ENCODE measurements around the gene GAB2.

DNA sequence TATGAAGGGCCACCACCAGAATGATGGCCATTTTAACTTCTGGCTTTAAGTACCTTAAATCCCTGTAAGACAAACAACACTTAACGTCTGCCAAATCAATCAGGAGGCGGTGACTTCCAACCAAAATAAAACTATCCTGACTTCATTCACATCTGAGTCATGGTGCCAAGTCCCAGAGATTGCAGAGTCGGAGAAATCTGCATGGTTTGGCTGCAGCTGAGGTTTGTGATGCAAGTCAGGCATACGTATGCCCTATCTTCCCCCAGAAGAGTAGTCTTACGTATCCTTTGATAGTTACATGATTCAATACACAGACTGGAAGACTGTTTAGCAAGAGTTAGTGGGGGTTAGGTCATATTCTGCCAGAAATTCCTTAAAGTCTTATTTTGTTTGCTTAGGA is 1.7 kb upstream of the GAB2 start:
- no peak for TF ChIP-seq BCL11A (IDR thresholded peaks at IDR 0.05; ENCODE audit: low read depth, low read length)
- TF ChIP-seq CREB1 (IDR thresholded peaks at IDR 0.05; ENCODE audit: low read depth): no peak
- no peak for TF ChIP-seq SMAD1 (IDR thresholded peaks at IDR 0.05; ENCODE audit: low read depth, partially characterized antibody)
- TF ChIP-seq, protein P1, sequence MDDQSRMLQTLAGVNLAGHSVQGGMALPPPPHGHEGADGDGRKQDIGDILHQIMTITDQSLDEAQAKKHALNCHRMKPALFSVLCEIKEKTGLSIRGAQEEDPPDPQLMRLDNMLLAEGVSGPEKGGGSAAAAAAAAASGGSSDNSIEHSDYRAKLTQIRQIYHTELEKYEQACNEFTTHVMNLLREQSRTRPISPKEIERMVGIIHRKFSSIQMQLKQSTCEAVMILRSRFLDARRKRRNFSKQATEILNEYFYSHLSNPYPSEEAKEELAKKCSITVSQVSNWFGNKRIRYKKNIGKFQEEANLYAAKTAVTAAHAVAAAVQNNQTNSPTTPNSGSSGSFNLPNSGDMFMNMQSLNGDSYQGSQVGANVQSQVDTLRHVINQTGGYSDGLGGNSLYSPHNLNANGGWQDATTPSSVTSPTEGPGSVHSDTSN (IDR thresholded peaks at IDR 0.05; ENCODE audit: insufficient replicate concordance, low read depth, low read length): no peak
- TF ChIP-seq, protein P2, sequence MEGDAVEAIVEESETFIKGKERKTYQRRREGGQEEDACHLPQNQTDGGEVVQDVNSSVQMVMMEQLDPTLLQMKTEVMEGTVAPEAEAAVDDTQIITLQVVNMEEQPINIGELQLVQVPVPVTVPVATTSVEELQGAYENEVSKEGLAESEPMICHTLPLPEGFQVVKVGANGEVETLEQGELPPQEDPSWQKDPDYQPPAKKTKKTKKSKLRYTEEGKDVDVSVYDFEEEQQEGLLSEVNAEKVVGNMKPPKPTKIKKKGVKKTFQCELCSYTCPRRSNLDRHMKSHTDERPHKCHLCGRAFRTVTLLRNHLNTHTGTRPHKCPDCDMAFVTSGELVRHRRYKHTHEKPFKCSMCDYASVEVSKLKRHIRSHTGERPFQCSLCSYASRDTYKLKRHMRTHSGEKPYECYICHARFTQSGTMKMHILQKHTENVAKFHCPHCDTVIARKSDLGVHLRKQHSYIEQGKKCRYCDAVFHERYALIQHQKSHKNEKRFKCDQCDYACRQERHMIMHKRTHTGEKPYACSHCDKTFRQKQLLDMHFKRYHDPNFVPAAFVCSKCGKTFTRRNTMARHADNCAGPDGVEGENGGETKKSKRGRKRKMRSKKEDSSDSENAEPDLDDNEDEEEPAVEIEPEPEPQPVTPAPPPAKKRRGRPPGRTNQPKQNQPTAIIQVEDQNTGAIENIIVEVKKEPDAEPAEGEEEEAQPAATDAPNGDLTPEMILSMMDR (IDR thresholded peaks at IDR 0.05 in 2 of 3, conservative IDR thresholded peaks at IDR 0.05 in 1 of 3; ENCODE audit: control insufficient read depth in 2 of 3, extremely low read depth in 1 of 3, insufficient read depth in 1 of 3, low read depth in 3 of 3, low read length in 3 of 3): no peak
- no peak for TF ChIP-seq RCOR1 (conservative IDR thresholded peaks at IDR 0.05; ENCODE audit: low read depth, low read length)
- no peak for TF ChIP-seq CHD2 (IDR thresholded peaks at IDR 0.05; ENCODE audit: borderline replicate concordance, low read depth, low read length)
- no peak for TF ChIP-seq RAD21 (IDR thresholded peaks at IDR 0.05; ENCODE audit: insufficient read depth, low read depth, low read length)
- no peak for TF ChIP-seq POLR2AphosphoS5 (IDR thresholded peaks at IDR 0.05; ENCODE audit: low read length)
- TF ChIP-seq ZNF274 (IDR thresholded peaks at IDR 0.05; ENCODE audit: insufficient read depth, insufficient read length): no peak
- no peak for TF ChIP-seq EGR1 (IDR thresholded peaks at IDR 0.05; ENCODE audit: borderline replicate concordance in 1 of 2, low read depth in 2 of 2, low read length in 2 of 2)
- TF ChIP-seq SIN3A (IDR thresholded peaks at IDR 0.05; ENCODE audit: low read depth, low read length): no peak
- no peak for TF ChIP-seq FOXK2 (IDR thresholded peaks at IDR 0.05)
- TF ChIP-seq CHD1 (IDR thresholded peaks at IDR 0.05; ENCODE audit: low read depth, low read length): no peak
